WERI-Rb-1 (cell line): ENCODE measurements around the gene CDC42BPA.

ENCODE experiments used
- DNase-seq: peaks from one replicate; pipeline ENCODE4 v3.0.0-alpha.2; 2020
- H3K27ac ChIP-seq: fragments of 250-450 bp; sonication (Bioruptor Pico); 2 replicates; pipeline ENCODE4 v1.5.1; 2020; ENCODE audit warnings: mild to moderate bottlenecking, moderate library complexity
- H3K27me3 ChIP-seq: fragments of 250-450 bp; sonication (Bioruptor Pico); 2 replicates; pipeline ENCODE4 v1.5.1; 2021; ENCODE audit warnings: mild to moderate bottlenecking, low read depth, moderate library complexity; ENCODE audit not compliant: insufficient read depth, severe bottlenecking
- H3K36me3 ChIP-seq: fragments of 250-450 bp; sonication (Bioruptor Pico); 2 replicates; pipeline ENCODE4 v1.5.1; 2020; ENCODE audit warnings: mild to moderate bottlenecking, moderate library complexity
- H3K4me3 ChIP-seq: 2 replicates; pipeline ENCODE4 v1.5.1; 2011; ENCODE audit warnings: low read depth, mild to moderate bottlenecking, control low read depth, low read length
- H3K9me3 ChIP-seq: fragments of 250-450 bp; sonication (Bioruptor Pico); 2 replicates; pipeline ENCODE4 v1.5.1; 2021; ENCODE audit warnings: mild to moderate bottlenecking, moderate library complexity; ENCODE audit not compliant: severe bottlenecking
- TF ChIP-seq, protein P1 (sequence below): IDR thresholded peaks from 2 replicates; pipeline ENCODE4 v1.5.1; 2011; ENCODE audit warnings: low read depth, mild to moderate bottlenecking, control low read depth, inconsistent platforms, low read length

The CDC42BPA gene

DNA sequence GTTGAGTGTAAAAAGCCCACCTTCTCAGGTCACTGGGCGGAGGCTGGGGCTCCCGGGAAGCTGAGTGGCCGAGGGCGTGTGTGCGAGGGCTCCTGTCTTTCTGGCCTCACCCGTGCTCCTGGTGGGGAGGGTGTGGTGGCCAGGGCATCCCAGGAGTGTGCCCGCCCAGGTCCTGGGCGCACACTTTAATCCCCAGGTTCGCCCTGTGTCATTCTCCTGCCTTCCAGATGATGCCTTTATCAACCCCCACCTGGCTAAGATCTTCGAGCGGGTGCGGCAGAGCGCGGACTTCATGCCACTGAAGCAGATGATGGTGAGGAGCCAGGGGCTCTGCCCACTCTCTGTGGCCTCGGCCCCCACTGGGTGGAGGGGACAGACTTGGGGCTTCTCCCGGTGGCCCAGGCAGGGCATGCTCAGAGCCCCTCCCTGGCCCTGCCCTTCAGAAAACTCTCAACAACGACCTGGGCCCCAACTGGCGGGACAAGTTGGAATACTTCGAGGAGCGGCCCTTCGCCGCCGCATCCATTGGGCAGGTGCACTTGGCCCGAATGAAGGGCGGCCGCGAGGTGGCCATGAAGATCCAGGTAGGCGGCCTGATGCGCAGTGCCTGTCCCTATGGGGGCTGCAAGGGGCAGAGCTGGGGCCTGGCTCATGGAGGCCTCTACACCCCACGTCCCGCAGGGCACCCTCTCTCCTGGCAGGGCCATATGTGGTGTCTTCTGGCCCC lies 335.7 kb downstream of the CDC42BPA start:
- H3K36me3 ChIP-seq, result no peaks in the 10 kb centered on the region

DNA sequence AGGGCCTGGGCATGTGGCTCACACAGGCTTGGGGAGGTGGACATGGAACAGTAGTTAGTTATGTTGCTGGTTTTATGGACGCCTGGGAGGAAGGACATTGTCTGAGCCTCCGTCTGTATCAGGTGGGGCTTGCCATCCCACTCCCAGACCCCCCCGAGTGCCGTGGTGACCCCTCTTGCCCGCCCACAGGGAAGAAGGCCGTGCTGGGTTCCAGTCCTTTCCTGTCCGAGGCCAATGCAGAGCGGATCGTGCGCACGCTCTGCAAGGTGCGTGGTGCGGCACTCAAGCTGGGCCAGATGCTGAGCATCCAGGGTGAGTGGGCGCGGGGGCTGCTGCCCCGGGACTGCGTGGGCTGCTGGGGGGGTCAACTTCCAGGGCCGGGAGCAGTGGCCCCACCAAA lies 336.5 kb downstream of the CDC42BPA start:
- no peaks in the 10 kb centered on the region for H3K27me3 ChIP-seq
- no peaks in the 10 kb centered on the region for H3K9me3 ChIP-seq
- no peak overlapping the region for H3K27ac ChIP-seq
- H3K4me3 ChIP-seq, result no peak overlapping the region
- TF ChIP-seq, protein P1, sequence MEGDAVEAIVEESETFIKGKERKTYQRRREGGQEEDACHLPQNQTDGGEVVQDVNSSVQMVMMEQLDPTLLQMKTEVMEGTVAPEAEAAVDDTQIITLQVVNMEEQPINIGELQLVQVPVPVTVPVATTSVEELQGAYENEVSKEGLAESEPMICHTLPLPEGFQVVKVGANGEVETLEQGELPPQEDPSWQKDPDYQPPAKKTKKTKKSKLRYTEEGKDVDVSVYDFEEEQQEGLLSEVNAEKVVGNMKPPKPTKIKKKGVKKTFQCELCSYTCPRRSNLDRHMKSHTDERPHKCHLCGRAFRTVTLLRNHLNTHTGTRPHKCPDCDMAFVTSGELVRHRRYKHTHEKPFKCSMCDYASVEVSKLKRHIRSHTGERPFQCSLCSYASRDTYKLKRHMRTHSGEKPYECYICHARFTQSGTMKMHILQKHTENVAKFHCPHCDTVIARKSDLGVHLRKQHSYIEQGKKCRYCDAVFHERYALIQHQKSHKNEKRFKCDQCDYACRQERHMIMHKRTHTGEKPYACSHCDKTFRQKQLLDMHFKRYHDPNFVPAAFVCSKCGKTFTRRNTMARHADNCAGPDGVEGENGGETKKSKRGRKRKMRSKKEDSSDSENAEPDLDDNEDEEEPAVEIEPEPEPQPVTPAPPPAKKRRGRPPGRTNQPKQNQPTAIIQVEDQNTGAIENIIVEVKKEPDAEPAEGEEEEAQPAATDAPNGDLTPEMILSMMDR, result no peak
- DNase-seq, result no peak
- no peaks in the 10 kb centered on the region for H3K36me3 ChIP-seq

More for the DNA sequence above, 335.7 kb downstream of the CDC42BPA start:
- Histone ChIP-seq H3K27me3 (no peaks in the 10 kb centered on the region), H3K27ac (no peak overlapping the region), H3K4me3 (no peak overlapping the region), H3K9me3 (no peaks in the 10 kb centered on the region)
- no peak for DNase-seq
- TF ChIP-seq, protein P1, result no peak

DNA sequence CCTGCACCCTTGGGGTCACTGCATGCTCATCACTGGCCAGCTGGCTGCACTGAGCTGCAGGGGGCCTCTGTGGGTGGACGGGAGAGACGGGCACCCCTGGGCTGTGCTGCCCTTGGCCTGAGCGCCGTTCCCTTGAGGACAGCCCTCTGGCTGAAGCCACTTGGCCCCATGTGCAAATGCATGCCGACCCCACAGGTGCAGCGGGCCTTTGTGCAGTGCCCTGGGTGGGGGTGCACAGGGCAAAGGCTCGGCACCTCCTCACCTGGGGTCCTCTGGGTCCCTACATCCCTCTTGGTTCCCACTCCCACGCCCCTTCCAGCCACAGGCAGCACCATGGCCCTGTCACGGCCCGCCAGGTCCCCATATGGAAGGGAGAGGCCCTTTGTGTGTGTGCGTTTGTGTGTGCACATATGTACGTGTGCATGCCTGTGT lies 336.9 kb downstream of the CDC42BPA start:
- no peak overlapping the region for H3K27ac ChIP-seq
- H3K4me3 ChIP-seq, result no peak overlapping the region
- TF ChIP-seq, protein P1, result no peak
- no peaks in the 10 kb centered on the region for H3K9me3 ChIP-seq
- no peaks in the 10 kb centered on the region for H3K36me3 ChIP-seq
- no peaks in the 10 kb centered on the region for H3K27me3 ChIP-seq
- DNase-seq, result no peak

DNA sequence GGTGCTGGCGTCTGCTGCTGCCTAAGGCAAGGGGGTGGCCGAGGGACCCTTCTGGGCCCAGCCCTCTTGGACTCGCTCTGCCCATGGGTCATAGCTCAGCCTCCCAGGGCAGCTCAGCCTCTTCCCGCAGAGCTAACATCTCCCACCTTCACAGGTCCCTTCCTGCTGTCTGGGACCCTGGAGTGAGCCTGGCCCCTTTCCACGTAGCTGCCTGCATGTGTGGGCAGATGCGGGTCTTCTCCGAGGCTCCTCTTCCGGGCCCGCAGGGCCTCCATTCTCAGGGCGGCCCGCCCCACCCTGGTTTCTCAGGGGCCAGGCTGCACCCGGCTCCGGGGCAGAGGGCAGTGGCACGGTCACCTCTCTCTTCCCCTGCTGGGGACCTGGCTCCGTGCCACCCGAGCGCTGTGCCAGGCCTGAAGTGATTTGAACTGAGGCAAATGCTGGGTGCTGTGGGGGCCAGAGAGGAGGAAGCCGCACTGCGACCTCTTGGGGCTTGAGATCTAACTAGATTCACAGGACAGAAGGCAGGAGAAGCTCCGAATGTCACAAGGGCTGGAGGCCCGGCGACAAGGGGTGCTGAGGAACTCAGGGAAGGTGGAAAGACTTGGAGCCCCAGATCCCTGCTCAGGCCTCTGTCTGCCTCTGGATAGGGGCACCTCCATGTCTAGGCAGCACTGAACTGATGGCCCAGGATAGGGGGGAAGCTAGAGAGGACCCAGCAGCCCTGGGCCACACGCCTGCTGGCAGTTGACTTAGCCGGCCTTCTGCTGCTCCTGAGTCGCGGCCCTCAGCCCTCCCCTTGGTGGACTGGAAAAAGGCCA lies 337.5 kb downstream of the CDC42BPA start:
- Histone ChIP-seq H3K27me3 (no peaks in the 10 kb centered on the region), H3K9me3 (no peaks in the 10 kb centered on the region), H3K27ac (no peak overlapping the region), H3K4me3 (no peak overlapping the region), H3K36me3 (no peaks in the 10 kb centered on the region)
- TF ChIP-seq, protein P1, result no peak
- no peak for DNase-seq

DNA sequence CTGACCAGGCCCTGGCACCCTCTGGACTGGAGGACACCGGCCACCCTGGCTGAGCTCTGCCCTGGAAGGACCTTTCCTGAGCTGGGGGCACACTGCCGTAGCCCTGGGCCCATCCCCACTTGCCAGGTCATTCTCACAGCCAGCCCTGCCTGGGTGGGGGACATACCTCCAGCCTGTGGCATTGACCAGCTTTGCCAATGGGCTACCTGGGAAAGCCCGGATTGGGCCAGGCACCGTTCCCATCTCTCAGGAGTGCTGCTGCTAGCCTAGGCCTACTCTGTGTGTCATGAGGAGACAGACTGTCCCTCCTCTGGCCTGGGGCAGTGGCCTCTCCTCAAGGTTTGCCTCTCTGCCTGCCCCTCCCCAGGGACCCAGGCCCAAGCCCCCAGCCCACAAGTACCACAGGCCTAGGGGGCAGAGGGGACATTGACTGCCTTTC lies 338.2 kb downstream of the CDC42BPA start:
- H3K27me3 ChIP-seq, result no peaks in the 10 kb centered on the region
- TF ChIP-seq, protein P1, result no peak
- H3K27ac ChIP-seq, result no peak overlapping the region
- no peak for DNase-seq
- H3K36me3 ChIP-seq, result no peaks in the 10 kb centered on the region
- H3K4me3 ChIP-seq, result no peak overlapping the region
- no peaks in the 10 kb centered on the region for H3K9me3 ChIP-seq
